HG02852 (cell line): ENCODE results near the gene LTB.
"Not testable (repeated sequence)": the region's sequence is repeated elsewhere in the genome, so short reads cannot be mapped to it uniquely, and the experiment has no call there.

Experiments used
- ATAC-seq: cut with Tn5 transposase; IDR thresholded peaks from one replicate; pipeline ENCODE4 v1.9.1; 2021; ENCODE audit warnings: mild to moderate bottlenecking, moderate library complexity; ENCODE audit not compliant: unreplicated experiment

LTB gene

DNA sequence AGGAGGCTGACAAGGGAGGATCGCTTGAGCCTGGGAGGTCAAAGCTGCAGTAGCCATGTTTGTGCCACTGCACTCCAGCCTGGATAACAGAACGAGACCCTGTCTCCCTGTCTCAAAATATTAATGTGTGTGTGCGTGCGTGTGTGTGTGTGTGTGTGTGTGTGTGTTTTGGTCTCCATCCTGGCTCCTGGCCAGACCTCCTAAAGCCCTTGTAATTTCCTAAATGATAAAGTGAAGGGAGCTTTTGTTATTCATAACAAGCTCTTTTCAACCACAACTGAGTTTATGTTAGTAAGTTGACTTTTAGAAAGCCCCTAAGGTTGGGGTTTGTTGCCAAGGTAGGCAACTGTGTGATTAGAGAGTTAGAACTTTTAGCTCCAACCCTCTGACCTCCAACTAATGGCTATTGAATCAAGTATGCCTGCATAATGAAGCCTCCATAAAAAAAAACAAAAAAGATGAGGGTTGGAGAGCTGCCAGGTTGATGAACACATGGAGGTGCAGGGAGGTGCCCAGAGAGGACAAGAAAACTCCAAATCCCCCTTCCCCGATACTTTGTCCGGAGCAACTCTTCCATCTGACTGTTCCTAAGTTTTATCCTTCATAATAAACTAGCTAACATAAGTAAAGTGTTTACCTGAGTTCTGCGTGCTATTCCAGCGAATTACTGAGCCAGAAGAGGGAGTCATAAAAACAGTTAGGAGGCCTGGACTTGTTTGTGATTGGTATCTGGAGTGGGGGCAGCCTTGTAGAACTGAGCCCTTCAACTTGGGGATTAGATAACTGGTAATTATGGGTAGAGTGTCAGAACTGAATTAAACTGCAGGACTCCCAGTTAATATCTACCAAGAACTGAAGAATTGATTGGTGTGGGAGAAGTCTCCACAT is 27.5 kb upstream of the LTB start:
- ATAC-seq, result no peak

DNA sequence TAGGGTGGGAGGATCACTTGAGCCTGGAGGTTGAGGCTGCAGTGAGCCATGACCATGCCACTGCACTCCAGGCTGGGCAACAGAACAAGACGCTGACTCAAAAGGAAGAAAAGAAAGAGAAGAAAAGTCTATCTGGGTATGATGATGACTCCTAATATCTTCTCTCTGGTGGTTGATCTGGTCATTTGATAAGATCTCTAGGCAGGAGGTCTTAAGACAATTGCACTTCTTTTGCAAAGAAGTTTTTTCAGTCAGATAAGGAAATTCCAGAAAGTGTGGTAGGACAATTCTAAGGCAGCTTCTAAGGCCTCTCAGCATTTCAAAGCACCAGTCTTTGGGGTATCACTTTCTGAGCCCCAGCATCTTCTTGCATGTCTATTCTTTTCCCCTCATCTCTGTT is 25.1 kb upstream of the LTB start:
- no peak for ATAC-seq

DNA sequence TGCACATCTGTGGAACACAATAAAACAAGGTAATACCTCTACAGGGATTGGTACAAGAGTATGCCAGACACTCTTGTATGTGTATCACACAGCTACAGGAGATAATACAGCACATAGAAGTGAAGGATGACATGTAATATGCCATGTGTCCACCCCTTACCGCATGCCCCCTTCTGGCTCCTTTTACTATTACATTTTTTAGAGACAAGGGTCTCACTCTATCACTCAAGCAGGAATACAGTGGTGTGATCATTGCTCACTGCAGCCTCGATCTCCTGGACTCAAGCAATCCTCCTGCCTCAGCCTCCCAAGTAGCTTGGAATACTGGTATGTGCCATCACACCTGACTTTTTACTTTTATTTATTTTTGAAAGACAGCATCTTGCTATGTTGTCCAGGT is 14.8 kb upstream of the LTB start:
- no peak for ATAC-seq

DNA sequence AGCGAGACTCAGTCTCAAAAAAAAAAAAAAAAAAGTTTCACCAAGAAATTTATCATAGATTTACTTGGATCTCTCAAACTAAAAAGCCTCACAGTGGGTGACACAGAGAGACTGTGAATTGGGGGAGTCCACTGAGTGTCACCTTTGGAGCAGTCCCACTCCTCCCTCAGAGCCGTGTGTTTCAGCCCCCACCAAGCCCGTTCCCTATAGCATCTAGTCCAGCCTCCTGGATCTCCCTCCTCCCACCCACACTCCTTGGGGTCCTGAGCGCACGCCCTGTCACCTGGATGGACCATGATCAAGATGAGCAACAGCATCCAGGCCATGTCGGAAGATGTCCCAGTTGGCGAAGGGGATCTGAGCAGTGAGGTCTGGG is 10.2 kb upstream of the LTB start:
- no peak for ATAC-seq

DNA sequence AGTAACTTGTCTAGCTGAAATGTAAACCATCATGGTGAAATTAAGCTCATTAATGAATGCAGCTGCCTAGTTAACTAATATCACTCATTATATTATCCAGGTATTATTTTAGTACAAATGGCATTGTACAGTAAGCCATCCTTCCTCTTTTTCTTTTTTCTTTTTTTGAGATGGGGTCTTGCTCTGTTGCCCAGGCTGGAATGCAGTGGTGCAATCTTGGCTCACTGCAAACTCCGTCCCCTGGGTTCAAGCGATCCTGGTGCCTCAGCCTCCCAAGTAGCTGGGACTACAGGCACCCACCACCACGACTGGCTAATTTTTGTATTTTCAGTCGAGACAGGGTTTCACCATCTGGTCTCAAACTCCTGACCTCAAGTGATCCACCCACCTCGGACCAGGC is 8.5 kb upstream of the LTB start:
- not testable (repeated sequence) for ATAC-seq

DNA sequence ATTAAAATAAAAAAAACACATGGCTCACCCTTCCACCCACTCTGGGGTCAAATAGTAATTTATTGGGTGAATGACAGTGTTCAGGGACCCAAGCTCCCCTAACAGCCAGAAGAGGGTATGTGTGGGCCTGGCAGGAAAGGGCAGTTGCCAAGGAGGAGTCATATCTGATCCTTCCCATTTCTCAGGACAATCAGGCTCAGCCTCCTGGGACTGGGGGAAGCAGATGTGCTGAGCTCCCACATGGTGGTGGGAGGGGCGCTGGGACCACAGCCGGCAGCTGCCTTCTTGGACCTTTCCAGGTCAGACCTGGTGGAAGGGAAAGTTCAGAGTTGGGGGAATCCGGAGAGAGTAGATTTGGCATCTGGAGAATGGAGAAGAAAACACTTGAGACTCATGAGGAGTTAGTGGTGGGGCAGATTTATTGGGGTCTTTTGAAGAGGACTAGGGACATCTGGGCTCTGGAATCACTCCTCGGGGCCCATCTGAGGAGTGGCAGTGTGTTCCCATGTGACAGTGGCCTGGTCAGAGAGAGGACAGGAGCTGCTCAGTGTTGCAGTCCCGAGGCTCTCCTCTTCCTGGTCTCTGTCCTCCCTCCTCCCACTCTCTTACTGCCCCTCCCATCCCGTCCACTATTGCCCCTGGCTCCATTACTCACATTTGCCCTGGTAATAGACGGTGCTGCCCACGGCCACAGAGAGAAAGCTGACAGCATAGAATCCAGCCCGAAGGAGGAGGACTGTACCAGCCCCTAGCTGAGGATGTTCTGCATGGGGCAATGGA is 6.8 kb upstream of the LTB start:
- no peak for ATAC-seq

DNA sequence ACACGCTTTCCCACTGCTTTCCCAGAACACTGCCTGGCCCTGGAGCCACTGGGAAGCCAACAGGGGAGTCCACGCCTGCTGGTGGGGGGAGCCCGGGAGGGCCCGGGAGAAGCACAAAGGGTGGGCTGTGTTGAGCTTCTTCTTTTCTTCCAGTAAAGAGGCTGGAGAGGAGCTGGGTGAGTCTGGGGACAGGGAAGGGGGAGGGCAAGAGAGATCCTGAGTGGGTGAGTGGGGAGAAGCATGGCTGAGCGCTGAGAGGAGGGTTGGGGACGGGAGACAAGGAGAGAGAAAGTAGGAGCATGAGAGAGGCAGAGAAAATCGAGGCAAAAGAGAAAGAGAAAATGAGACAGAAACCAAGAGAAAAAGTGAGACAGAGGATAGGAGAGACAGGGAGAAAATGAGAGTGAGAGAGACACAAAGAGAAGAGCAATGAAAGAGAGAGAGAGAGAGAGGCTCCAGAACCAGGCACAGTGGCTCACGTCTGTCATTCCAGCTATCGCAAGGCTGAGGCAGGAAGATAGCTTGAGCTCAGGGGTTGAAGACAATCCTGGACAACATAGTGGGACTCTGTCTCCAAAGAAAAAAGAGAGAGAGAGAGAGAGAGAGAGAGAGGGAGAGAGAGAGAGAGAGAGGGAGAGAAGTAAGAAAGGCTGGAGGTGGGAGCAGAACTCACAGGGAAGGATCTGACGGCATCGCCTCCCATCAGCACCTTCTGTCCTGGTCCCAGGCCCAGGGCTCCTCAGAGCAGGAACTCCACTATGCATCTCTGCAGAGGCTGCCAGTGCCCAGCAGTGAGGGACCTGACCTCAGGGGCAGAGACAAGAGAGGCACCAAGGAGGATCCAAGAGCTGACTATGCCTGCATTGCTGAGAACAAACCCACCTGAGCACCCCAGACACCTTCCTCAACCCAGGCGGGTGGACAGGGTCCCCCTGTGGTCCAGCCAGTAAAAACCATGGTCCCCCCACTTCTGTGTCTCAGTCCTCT is 5.9 kb upstream of the LTB start:
- ATAC-seq, result no peak

DNA sequence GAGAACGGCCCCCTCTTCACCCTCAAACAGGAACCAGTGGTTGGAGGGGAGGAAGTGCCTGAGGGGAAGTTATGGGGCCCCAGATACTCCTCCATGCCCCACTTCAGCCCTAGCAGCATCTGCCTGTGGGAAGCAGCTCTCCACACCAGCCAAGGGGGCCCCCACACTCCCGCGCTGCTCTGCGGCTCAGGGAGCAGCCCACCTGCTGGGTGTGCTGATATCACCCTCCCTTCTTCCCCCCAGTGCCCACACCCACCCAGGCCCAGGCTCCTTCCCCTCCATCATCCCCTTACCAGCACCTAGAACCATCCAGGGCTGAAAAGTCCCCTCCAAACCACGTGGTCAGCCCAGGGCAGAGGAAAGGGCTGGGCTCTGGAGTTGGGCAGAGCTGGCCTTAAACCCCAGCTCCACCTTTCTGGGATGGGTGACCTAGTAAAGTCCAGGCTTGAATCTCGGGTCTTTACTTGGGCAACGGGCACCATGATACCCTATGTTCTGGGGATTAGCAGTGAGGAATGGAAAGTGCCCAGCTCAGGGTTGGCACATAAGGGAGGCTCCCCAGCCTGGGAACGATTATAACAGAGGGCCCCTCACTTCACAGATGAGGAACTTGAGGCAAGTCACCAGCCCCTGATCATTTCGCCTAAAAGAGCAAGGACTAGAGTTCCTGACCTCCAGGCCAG is 4.5 kb upstream of the LTB start:
- no peak for ATAC-seq

DNA sequence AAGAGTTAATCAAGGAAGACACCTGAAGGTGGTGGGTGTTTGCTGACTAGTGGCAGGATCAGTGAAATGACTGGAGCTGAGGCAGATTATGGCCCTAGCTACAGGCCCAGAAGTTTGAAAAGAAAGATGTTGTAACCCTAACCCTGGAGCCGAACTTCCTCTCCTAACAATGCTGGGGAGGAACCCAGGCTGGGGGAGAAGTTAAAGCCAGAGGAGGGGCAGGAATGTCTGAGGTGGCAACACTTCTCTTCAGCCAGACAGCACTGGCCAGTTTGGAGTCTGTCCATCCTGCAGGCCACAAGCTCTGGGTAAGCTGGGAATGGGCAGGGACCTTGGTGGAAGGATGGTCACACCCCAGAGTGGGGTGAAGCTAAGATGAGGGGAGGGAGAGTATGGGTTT is 3.8 kb upstream of the LTB start, which contains the start of gene LST1:
Gene LST1 (plus strand): TSS at position 270 of the 400 bp plus-strand sequence. CDS start 1,023 bp downstream, outside the sequence.
- ATAC-seq, result no peak

DNA sequence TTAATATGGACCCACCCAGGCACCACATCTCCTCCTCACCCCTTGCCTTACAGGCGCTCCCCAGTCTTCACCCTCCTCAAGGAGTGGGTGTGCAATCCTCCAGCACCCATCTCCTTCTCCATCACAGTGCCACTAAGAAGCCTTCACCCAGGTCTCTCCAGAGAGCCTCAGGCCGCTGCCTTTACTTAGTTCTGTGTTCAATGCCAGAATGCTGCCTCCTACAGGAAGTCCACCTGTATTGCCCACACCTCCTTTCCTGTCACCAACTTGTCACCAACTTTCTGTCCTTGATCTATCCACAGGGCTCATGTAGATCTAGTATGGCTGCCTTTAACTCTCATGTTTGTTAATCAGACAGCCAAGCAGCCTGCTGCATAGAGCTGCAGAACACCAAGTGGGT is 3.3 kb upstream of the LTB start:
- no peak for ATAC-seq

DNA sequence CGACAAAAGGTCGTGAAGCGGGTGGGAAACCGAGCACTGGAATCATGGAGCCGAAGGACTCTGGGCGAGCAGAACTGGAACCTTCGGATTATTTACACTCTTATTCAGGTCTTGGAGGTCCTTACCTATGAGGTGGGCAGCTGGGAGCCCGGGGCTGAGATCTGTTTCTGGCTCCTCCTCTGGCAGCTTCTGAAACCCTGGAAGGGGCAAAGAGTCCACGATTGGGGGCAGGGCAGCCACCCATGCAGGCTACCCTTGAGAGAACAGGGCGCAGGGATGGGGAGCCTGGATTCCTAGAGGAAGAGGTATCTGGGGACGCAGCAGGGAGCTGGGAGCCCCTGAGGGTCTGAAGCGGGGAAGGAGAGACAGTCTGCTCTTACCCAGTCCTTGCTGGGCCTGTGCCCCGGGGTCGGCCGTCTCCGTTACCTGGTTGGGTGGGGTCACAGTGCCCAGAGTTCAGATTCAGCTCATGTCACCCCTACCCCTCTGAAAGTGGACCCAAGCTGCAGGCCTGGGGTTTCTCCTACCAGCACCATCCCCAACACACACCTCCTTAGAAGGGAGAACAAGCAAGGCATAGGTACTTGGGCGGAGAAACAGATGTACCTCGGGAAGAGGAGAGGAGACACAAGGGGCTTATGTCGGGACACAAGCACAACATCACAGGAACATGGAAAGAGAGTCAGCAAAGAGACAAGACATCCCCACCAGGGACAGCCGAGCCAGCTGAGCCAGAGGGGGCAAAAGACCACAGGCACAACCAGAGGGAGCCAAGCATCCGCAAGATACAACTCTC is 592 bp downstream of the LTB start:
- ATAC-seq, result no peak

DNA sequence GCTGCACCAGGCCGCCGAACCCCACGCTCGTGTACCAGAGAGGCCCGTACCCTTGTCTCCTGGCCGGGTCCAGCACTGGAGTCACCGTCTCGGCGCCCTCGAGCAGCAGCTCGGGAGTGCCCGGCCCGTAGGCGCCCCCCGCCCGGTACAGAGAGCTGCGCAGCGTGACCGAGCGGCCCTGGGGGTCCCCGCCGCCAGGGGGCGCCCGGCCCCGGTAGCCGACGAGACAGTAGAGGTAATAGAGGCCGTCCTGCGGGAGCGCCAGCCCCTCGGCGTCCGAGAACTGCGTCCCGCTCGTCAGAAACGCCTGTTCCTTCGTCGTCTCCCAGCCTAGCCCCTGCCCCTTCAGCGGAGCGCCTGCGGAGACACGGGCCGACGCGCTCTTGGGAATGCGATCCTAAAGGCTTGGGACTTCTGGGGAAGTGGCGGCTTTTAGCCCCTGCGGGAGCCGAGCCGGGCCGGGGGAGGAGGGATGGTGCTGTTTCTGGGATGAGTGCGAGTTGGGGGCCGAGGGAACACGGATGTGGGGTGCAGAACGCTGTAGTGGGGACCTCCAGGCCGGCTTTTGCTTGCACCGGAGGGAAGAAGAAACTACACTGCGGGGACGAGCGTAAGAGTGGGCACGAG is 1.3 kb downstream of the LTB start:
- peak; percentile 49 for ATAC-seq

DNA sequence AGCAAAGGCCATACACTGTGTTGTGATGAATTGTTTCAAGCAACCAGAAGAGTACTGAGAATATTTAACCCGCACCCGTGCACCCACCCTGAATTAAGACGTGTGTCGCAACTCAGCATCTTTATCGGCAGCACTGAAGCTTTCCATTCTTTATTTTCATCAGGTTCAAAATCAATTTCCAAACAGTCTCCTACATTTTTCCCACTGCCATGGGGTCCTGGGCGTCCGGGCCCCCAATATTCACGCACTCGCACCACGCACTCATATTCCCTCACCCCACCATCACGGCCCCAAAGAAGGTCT is 1.8 kb downstream of the LTB start:
- no peak for ATAC-seq

DNA sequence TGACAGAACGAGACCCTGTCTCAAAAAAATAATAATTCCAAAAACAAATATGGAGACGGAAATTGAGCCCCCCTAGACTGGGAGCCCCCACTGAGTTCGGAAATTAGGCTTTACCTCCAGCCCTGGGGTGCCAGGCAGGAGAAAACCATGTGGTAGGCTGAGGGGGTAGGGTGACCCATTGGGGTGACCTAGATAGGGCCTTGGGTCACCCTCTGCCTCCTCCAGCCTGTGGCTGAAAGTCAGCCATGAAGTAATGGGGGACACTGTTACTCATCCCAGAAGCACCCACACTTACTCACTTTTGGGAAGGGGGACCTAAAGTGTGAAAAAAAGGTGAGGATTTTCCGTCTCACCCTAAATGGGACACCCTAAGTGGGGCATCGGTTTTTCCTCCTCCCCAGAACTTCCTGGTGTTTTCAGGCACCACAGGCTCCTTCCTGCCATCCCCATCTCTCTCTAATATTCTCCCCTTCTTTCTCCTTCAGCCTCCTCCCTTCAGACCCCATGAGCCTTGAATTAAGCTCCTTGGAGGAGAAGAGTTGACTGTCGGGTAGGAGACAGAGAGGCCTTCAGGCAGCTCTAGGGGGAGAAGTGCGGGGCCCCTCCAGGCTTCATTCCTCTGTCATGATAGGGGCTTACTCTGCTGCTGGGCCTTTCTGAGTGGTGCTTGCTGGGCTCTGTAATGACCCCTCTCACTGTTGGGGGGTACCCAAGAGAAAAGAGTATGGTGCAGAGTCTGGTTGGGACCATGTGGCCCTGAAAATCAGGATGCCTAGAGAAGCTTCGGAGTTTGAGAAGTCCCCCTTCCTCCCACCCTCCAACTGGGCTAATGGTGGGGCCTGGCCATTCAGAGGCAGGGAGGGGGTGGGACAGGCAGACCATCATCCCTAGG is 2.4 kb downstream of the LTB start:
- ATAC-seq, result no peak

DNA sequence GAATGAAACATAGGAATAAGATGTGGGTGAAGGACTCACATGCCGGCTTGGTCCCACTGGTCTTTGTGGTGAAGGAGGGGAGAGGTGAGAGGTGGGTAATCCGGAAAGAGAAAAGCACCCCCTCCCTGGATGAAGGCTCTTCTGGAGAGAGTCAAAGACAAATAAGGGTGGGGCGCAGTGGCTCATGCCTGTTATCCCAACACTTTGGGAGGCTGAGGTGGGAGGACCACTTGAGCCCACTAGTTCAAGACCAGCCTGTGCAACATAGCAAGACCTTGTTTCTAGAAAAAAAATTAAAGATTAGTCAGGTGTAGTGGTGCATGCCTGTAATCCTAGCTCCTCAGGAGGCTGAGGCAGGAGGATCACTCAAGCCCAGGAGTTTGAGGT is 3.1 kb downstream of the LTB start:
- ATAC-seq, result no peak

DNA sequence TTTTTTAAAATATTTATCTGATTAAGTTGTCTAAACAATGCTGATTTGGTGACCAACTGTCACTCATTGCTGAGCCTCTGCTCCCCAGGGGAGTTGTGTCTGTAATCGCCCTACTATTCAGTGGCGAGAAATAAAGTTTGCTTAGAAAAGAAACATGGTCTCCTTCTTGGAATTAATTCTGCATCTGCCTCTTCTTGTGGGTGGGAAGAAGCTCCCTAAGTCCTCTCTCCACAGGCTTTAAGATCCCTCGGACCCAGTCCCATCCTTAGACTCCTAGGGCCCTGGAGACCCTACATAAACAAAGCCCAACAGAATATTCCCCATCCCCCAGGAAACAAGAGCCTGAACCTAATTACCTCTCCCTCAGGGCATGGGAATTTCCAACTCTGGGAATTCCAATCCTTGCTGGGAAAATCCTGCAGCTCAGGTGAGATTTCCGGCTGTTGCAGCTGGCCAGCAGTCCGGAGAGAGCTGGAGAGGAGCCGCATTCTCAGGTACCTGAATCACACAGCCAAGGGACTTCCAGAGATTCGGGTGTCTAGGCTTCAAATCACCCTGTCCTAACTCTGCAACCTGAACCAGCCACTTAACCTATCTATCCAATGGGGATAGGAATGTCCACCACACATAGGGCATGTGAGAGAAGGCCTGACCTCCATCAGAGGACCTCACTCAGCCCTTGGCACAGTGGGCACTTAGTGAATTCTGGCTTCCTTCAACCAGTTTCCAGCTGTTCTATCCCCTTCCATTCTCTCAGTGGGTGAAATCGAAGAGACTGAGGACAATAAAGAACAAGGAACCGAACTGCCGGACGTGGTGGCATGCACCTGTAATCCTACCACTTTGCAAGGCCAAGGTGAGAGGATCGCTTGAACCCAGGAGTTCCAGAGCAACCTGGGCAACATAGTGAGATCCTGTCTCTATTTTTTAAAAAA is 3.8 kb downstream of the LTB start:
- no peak for ATAC-seq

DNA sequence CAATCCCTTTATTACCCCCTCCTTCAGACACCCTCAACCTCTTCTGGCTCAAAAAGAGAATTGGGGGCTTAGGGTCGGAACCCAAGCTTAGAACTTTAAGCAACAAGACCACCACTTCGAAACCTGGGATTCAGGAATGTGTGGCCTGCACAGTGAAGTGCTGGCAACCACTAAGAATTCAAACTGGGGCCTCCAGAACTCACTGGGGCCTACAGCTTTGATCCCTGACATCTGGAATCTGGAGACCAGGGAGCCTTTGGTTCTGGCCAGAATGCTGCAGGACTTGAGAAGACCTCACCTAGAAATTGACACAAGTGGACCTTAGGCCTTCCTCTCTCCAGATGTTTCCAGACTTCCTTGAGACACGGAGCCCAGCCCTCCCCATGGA is 4.7 kb downstream of the LTB start:
- ATAC-seq, result no peak
